Measurements from ENCODE around the gene CDKN2B-AS1. TPM values are rescaled to one million over a fixed set of nuclear protein-coding genes. Genes with fewer than 3 reads are reported as not detected.
"Not testable (repeated sequence)": the region's sequence is repeated elsewhere in the genome, so short reads cannot be mapped to it uniquely, and the experiment has no call there.

The CDKN2B-AS1 gene
- total RNA-seq, 2 donors from 2014 or later: 0.64 to 0.93 TPM

- Mint-ChIP-seq H3K4me1 (peaks cover 29% of the 10 kb centered on the region), H3K27me3 (no peaks in the 10 kb centered on the region), H3K27ac (no peak overlapping the region), H3K4me3 (no peak overlapping the region), H3K36me3 (ENCODE audit: low read depth) (no peaks in the 10 kb centered on the region), H3K9me3 (no peaks in the 10 kb centered on the region)
- no peak for ATAC-seq (replicated peaks)
Measured at GRCh38 chr9:22055090-22055489, 60.5 kb downstream of the CDKN2B-AS1 start.

GRCh38 chr9:22056402-22056801 is 61.8 kb downstream of the CDKN2B-AS1 start:
- H3K27ac Mint-ChIP-seq: no peak overlapping the region

GRCh38 chr9:22057972-22058371 is 63.4 kb downstream of the CDKN2B-AS1 start:
- not testable (repeated sequence) for H3K27me3 Mint-ChIP-seq; H3K27ac Mint-ChIP-seq; H3K36me3 Mint-ChIP-seq (ENCODE audit: low read depth); H3K4me3 Mint-ChIP-seq; H3K9me3 Mint-ChIP-seq; ATAC-seq (replicated peaks)
- peaks cover 15% of the 10 kb centered on the region for H3K4me1 Mint-ChIP-seq

More at GRCh38 chr9:22056402-22056801, 61.8 kb downstream of the CDKN2B-AS1 start:
- peaks cover 4% of the 10 kb centered on the region for H3K27me3 Mint-ChIP-seq
- no peaks in the 10 kb centered on the region for H3K9me3 Mint-ChIP-seq
- H3K4me1 Mint-ChIP-seq: peaks cover 26% of the 10 kb centered on the region
- no peak for ATAC-seq (replicated peaks)
- no peaks in the 10 kb centered on the region for H3K36me3 Mint-ChIP-seq (ENCODE audit: low read depth)
- no peak overlapping the region for H3K4me3 Mint-ChIP-seq

- Mint-ChIP-seq H3K27me3 (peaks cover 4% of the 10 kb centered on the region), H3K36me3 (ENCODE audit: low read depth) (no peaks in the 10 kb centered on the region), H3K4me3 (no peak overlapping the region), H3K9me3 (no peaks in the 10 kb centered on the region), H3K4me1 (peaks cover 26% of the 10 kb centered on the region), H3K27ac (no peak overlapping the region)
- no peak for ATAC-seq (replicated peaks)
Measured at GRCh38 chr9:22060831-22061383, 66.3 kb downstream of the CDKN2B-AS1 start.

GRCh38 chr9:22064957-22065356 is 70.4 kb downstream of the CDKN2B-AS1 start:
- Mint-ChIP-seq H3K4me3 (no peak overlapping the region), H3K36me3 (ENCODE audit: low read depth) (no peaks in the 10 kb centered on the region), H3K4me1 (peaks cover 27% of the 10 kb centered on the region), H3K27me3 (peaks cover 4% of the 10 kb centered on the region), H3K27ac (no peak overlapping the region), H3K9me3 (no peaks in the 10 kb centered on the region)
- ATAC-seq (replicated peaks): no peak

- Mint-ChIP-seq H3K36me3 (ENCODE audit: low read depth) (no peaks in the 10 kb centered on the region), H3K4me3 (no peak overlapping the region), H3K27ac (no peak overlapping the region), H3K4me1 (peaks cover 22% of the 10 kb centered on the region), H3K27me3 (no peaks in the 10 kb centered on the region), H3K9me3 (no peaks in the 10 kb centered on the region)
- ATAC-seq (replicated peaks): peak; percentile 75
Measured at GRCh38 chr9:22065431-22066200, 71.0 kb downstream of the CDKN2B-AS1 start.

- no peak overlapping the region for H3K4me3 Mint-ChIP-seq
- H3K27me3 Mint-ChIP-seq: no peaks in the 10 kb centered on the region
- no peaks in the 10 kb centered on the region for H3K36me3 Mint-ChIP-seq (ENCODE audit: low read depth)
- H3K9me3 Mint-ChIP-seq: no peaks in the 10 kb centered on the region
- peaks cover 22% of the 10 kb centered on the region for H3K4me1 Mint-ChIP-seq
- no peak for ATAC-seq (replicated peaks)
- H3K27ac Mint-ChIP-seq: no peak overlapping the region
Measured at GRCh38 chr9:22067196-22067595, 72.6 kb downstream of the CDKN2B-AS1 start.

GRCh38 chr9:22068369-22068768 is 73.8 kb downstream of the CDKN2B-AS1 start:
- no peak overlapping the region for H3K4me3 Mint-ChIP-seq
- no peaks in the 10 kb centered on the region for H3K9me3 Mint-ChIP-seq
- peaks cover 21% of the 10 kb centered on the region for H3K4me1 Mint-ChIP-seq
- H3K36me3 Mint-ChIP-seq (ENCODE audit: low read depth): no peaks in the 10 kb centered on the region
- no peak overlapping the region for H3K27ac Mint-ChIP-seq
- no peaks in the 10 kb centered on the region for H3K27me3 Mint-ChIP-seq
- ATAC-seq (replicated peaks): peak; percentile 26

- H3K9me3 Mint-ChIP-seq: no peaks in the 10 kb centered on the region
- peaks cover 23% of the 10 kb centered on the region for H3K4me1 Mint-ChIP-seq
- H3K36me3 Mint-ChIP-seq (ENCODE audit: low read depth): no peaks in the 10 kb centered on the region
- no peak overlapping the region for H3K4me3 Mint-ChIP-seq
- peaks cover 11% of the 10 kb centered on the region for H3K27me3 Mint-ChIP-seq
- peak; percentile 80 for ATAC-seq (replicated peaks)
- no peak overlapping the region for H3K27ac Mint-ChIP-seq
Measured at GRCh38 chr9:22073349-22073748, 78.8 kb downstream of the CDKN2B-AS1 start.

- H3K4me3 Mint-ChIP-seq: no peak overlapping the region
- H3K27me3 Mint-ChIP-seq: peaks cover 18% of the 10 kb centered on the region
Measured at GRCh38 chr9:22078081-22078480, 83.5 kb downstream of the CDKN2B-AS1 start.

GRCh38 chr9:22079873-22080341 is 85.3 kb downstream of the CDKN2B-AS1 start:
- H3K27me3 Mint-ChIP-seq: peaks cover 23% of the 10 kb centered on the region
- peaks cover 33% of the 10 kb centered on the region for H3K4me1 Mint-ChIP-seq
- ATAC-seq (replicated peaks): peak; percentile 96
- H3K27ac Mint-ChIP-seq: peak overlapping the region; percentile 15
- H3K4me3 Mint-ChIP-seq: peak overlapping the region; percentile 15
- H3K9me3 Mint-ChIP-seq: no peaks in the 10 kb centered on the region
- no peaks in the 10 kb centered on the region for H3K36me3 Mint-ChIP-seq (ENCODE audit: low read depth)

More at GRCh38 chr9:22078081-22078480, 83.5 kb downstream of the CDKN2B-AS1 start:
- Mint-ChIP-seq H3K9me3 (no peaks in the 10 kb centered on the region), H3K36me3 (ENCODE audit: low read depth) (no peaks in the 10 kb centered on the region), H3K27ac (no peak overlapping the region), H3K4me1 (peaks cover 39% of the 10 kb centered on the region)
- no peak for ATAC-seq (replicated peaks)

- Mint-ChIP-seq H3K27me3 (peaks cover 22% of the 10 kb centered on the region), H3K4me1 (peaks cover 10% of the 10 kb centered on the region), H3K36me3 (ENCODE audit: low read depth) (no peaks in the 10 kb centered on the region), H3K4me3 (no peak overlapping the region), H3K9me3 (peaks cover 3% of the 10 kb centered on the region), H3K27ac (no peak overlapping the region)
- no peak for ATAC-seq (replicated peaks)
Measured at GRCh38 chr9:22084336-22085035, 89.9 kb downstream of the CDKN2B-AS1 start.

- no peak overlapping the region for H3K27ac Mint-ChIP-seq
- ATAC-seq (replicated peaks): no peak
- H3K4me1 Mint-ChIP-seq: no peaks in the 10 kb centered on the region
- H3K9me3 Mint-ChIP-seq: peaks cover 3% of the 10 kb centered on the region
- no peaks in the 10 kb centered on the region for H3K36me3 Mint-ChIP-seq (ENCODE audit: low read depth)
- H3K4me3 Mint-ChIP-seq: no peak overlapping the region
- peaks cover 14% of the 10 kb centered on the region for H3K27me3 Mint-ChIP-seq
Measured at GRCh38 chr9:22088053-22088716, 93.6 kb downstream of the CDKN2B-AS1 start.

GRCh38 chr9:22088717-22089061 is 94.1 kb downstream of the CDKN2B-AS1 start:
- H3K9me3 Mint-ChIP-seq: peaks cover 3% of the 10 kb centered on the region
- no peak for ATAC-seq (replicated peaks)
- no peak overlapping the region for H3K27ac Mint-ChIP-seq
- H3K27me3 Mint-ChIP-seq: peaks cover 10% of the 10 kb centered on the region
- no peaks in the 10 kb centered on the region for H3K4me1 Mint-ChIP-seq
- no peaks in the 10 kb centered on the region for H3K36me3 Mint-ChIP-seq (ENCODE audit: low read depth)
- no peak overlapping the region for H3K4me3 Mint-ChIP-seq
